Head of caudate nucleus (tissue), 42 donors: ENCODE measurements around the gene OTOP3.

Experiments used
- DNase-seq, 42 donors: peaks; one replicate each; pipeline versions ENCODE4 v3.0.0 to v3.0.0-alpha.2; 2020 to 2021; ENCODE audit warnings: mixed read lengths in 7 of 42
- intact Hi-C: fragments of 100-400 bp; cut with DNase I; formaldehyde crosslinking; loops from one replicate; pipeline ENCODE4 v1.15.0; 2022

The OTOP3 gene

GRCh38 chr17:74999523-74999922 is 63.8 kb downstream of the OTOP3 start:
- no peak for DNase-seq
- intact Hi-C loops = no loop called here
